IMR-90 (cell line): ENCODE measurements around the gene DPP6. TPM values are rescaled to one million over a fixed set of nuclear protein-coding genes. Genes with fewer than 3 reads are reported as not detected.

Experiments used
- ATAC-seq: fragments of 200-7000 bp; cut with Tn5 transposase; 2 replicates; pipeline ENCODE4 v1.9.1; 2020; ENCODE audit warnings: low read depth, mild to moderate bottlenecking, moderate library complexity
- BruUV-seq: library from RNA; stranded (reverse); fragments of 400-500 nt; replicated peaks from 2 replicates; lab custom pipeline; 2021; lab: Mats Ljungman, UMichigan
- CTCF ChIA-PET: fragments of 300-600 bp; formaldehyde crosslinking; extraction: SDS; loops from one replicate; lab custom pipeline; 2021; ENCODE audit warnings: antibody characterized with exemption; lab: Yijun Ruan, JAX
- POLR2A ChIA-PET: fragments of 300-600 bp; sonication (Branson Sonifier 250); formaldehyde crosslinking; loops from one replicate; lab custom pipeline; 2022; ENCODE audit warnings: antibody characterized with exemption; ENCODE audit not compliant: unreplicated experiment; lab: Charles Lee
- DNase-seq: peaks from one replicate; pipeline ENCODE4 v3.0.0; 2013
- H2AFZ ChIP-seq: replicated peaks from 2 replicates; pipeline ENCODE3; 2013; ENCODE audit warnings: low read length, mild to moderate bottlenecking; ENCODE audit not compliant: poor library complexity
- H2AK5ac ChIP-seq: 2 replicates; pipeline ENCODE4 v1.6.1; 2013; ENCODE audit warnings: low read depth, low read length, inconsistent platforms
- H2AK9ac ChIP-seq: replicated peaks from 2 replicates; pipeline ENCODE3; 2013; ENCODE audit warnings: mild to moderate bottlenecking, low read depth, low read length, moderate library complexity; ENCODE audit not compliant: poor library complexity
- H2BK120ac ChIP-seq: 2 replicates; pipeline ENCODE4 v1.6.1; 2013; ENCODE audit warnings: low read depth, low read length, inconsistent platforms
- H2BK15ac ChIP-seq: 3 replicates; pipeline ENCODE4 v1.6.1; 2013; ENCODE audit warnings: low read depth, low read length, inconsistent platforms
- H2BK20ac ChIP-seq: 2 replicates; pipeline ENCODE4 v1.6.1; 2013; ENCODE audit warnings: low read depth, mild to moderate bottlenecking, inconsistent platforms, low read length, moderate library complexity
- H2BK5ac ChIP-seq: 2 replicates; pipeline ENCODE4 v1.6.1; 2013; ENCODE audit warnings: mild to moderate bottlenecking, low read depth, low read length, inconsistent platforms; ENCODE audit not compliant: poor library complexity, severe bottlenecking
- H3K14ac ChIP-seq: replicated peaks from 2 replicates; pipeline ENCODE4 v1.6.1; 2013; ENCODE audit warnings: low read depth, low read length, inconsistent platforms
- H3K18ac ChIP-seq: 2 replicates; pipeline ENCODE4 v1.6.1; 2013; ENCODE audit warnings: low read depth, low read length, control low read depth
- H3K23ac ChIP-seq: 2 replicates; pipeline ENCODE4 v1.6.1; 2013; ENCODE audit warnings: low read depth, low read length, inconsistent platforms
- H3K27ac ChIP-seq: 2 replicates; pipeline ENCODE4 v1.5.1; 2013; ENCODE audit warnings: mild to moderate bottlenecking, control low read depth, low read length; ENCODE audit not compliant: insufficient read depth
- H3K27me3 ChIP-seq: 2 replicates; pipeline ENCODE4 v1.6.1; 2013; ENCODE audit warnings: low read length; ENCODE audit not compliant: control insufficient read depth, insufficient read depth
- H3K36me3 ChIP-seq: 2 replicates; pipeline ENCODE4 v1.6.1; 2013; ENCODE audit warnings: low read length, mixed read lengths; ENCODE audit not compliant: control insufficient read depth, insufficient read depth
- H3K4ac ChIP-seq: 2 replicates; pipeline ENCODE4 v1.6.1; 2013; ENCODE audit warnings: low read depth, low read length, inconsistent platforms
- H3K4me1 ChIP-seq: 2 replicates; pipeline ENCODE4 v1.6.1; 2013; ENCODE audit warnings: low read length, mixed read lengths; ENCODE audit not compliant: control insufficient read depth, insufficient read depth
- H3K4me2 ChIP-seq: 2 replicates; pipeline ENCODE4 v1.6.1; 2013; ENCODE audit warnings: low read depth, mild to moderate bottlenecking, control low read depth, low read length, moderate library complexity
- H3K4me3 ChIP-seq: 2 replicates; pipeline ENCODE4 v1.5.1; 2013; ENCODE audit warnings: low read depth, mild to moderate bottlenecking, control low read depth, low read length, moderate library complexity; ENCODE audit not compliant: insufficient read depth
- H3K56ac ChIP-seq: 2 replicates; pipeline ENCODE4 v1.6.1; 2013; ENCODE audit warnings: low read length, inconsistent platforms; ENCODE audit not compliant: insufficient read depth; ENCODE audit errors: extremely low read depth
- H3K79me1 ChIP-seq, 2 experiments: 2 replicates each; pipeline ENCODE4 v1.6.1; 2013; ENCODE audit warnings: low read length in 2 of 2, inconsistent platforms in 1 of 2, low read depth in 1 of 2
- H3K9ac ChIP-seq: 2 replicates; pipeline ENCODE4 v1.6.1; 2013; ENCODE audit warnings: low read depth, low read length, control low read depth
- H3K9me1 ChIP-seq: 2 replicates; pipeline ENCODE4 v1.6.1; 2013; ENCODE audit warnings: low read length, inconsistent platforms; ENCODE audit not compliant: insufficient read depth
- H3K9me3 ChIP-seq: 2 replicates; pipeline ENCODE4 v1.6.1; 2013; ENCODE audit warnings: low read length; ENCODE audit not compliant: control insufficient read depth, insufficient read depth
- H4K20me1 ChIP-seq: 2 replicates; pipeline ENCODE4 v1.6.1; 2013; ENCODE audit warnings: low read length, inconsistent platforms; ENCODE audit not compliant: insufficient read depth
- H4K5ac ChIP-seq: 2 replicates; pipeline ENCODE4 v1.6.1; 2013; ENCODE audit warnings: mild to moderate bottlenecking, low read depth, low read length, control low read depth
- H4K8ac ChIP-seq, 2 experiments: 2 replicates each; pipeline ENCODE4 v1.6.1; 2013; ENCODE audit warnings: low read depth in 2 of 2, low read length in 2 of 2, control low read depth in 1 of 2, inconsistent platforms in 1 of 2
- H4K91ac ChIP-seq: 2 replicates; pipeline ENCODE4 v1.6.1; 2013; ENCODE audit warnings: low read depth, low read length, inconsistent platforms; ENCODE audit not compliant: insufficient read depth
- BHLHE40 ChIP-seq: fragments of 150-350 bp; IDR thresholded peaks from 2 replicates; pipeline ENCODE4 v1.6.1; 2016; ENCODE audit warnings: mild to moderate bottlenecking, low read depth, low read length
- CEBPB ChIP-seq: IDR thresholded peaks from 2 replicates; pipeline ENCODE4 v1.6.1; 2012; ENCODE audit warnings: low read depth, low read length, improper control_type of control experiment
- CHD1 ChIP-seq: IDR thresholded peaks from 2 replicates; pipeline ENCODE4 v1.6.1; 2012; ENCODE audit warnings: low read depth, low read length, improper control_type of control experiment
- FOS ChIP-seq: fragments of 150-350 bp; IDR thresholded peaks from 2 replicates; pipeline ENCODE4 v1.6.1; 2016; ENCODE audit warnings: low read depth, low read length
- MAFK ChIP-seq: IDR thresholded peaks from 2 replicates; pipeline ENCODE4 v1.6.1; 2012; ENCODE audit warnings: low read depth, low read length, improper control_type of control experiment
- MAZ ChIP-seq: IDR thresholded peaks from 2 replicates; pipeline ENCODE4 v1.6.1; 2012; ENCODE audit warnings: low read depth, mild to moderate bottlenecking, low read length, improper control_type of control experiment, moderate library complexity, borderline replicate concordance
- MXI1 ChIP-seq: IDR thresholded peaks from 2 replicates; pipeline ENCODE4 v1.6.1; 2012; ENCODE audit warnings: low read depth, mild to moderate bottlenecking, low read length, moderate library complexity, borderline replicate concordance
- NFE2L2 ChIP-seq: fragments of 150-350 bp; IDR thresholded peaks from 2 replicates; pipeline ENCODE4 v1.6.1; 2016; ENCODE audit warnings: low read depth, mild to moderate bottlenecking, low read length
- POLR2A ChIP-seq: IDR thresholded peaks from 2 replicates; pipeline ENCODE4 v1.6.1; 2012; ENCODE audit warnings: mild to moderate bottlenecking, low read depth, low read length
- RAD21 ChIP-seq: IDR thresholded peaks from 2 replicates; pipeline ENCODE4 v1.6.1; 2012; ENCODE audit warnings: low read length, improper control_type of control experiment
- RCOR1 ChIP-seq: IDR thresholded peaks from 2 replicates; pipeline ENCODE4 v1.6.1; 2012; ENCODE audit warnings: mild to moderate bottlenecking, low read length, improper control_type of control experiment; ENCODE audit not compliant: insufficient replicate concordance
- RFX5 ChIP-seq: IDR thresholded peaks from 2 replicates; pipeline ENCODE4 v1.8.0; 2012; ENCODE audit warnings: low read depth, mild to moderate bottlenecking, low read length, moderate library complexity
- SMC3 ChIP-seq: fragments of 150-350 bp; IDR thresholded peaks from 2 replicates; pipeline ENCODE4 v1.6.1; 2016; ENCODE audit warnings: low read depth, mild to moderate bottlenecking, antibody characterized with exemption, low read length, moderate library complexity
- WGBS, 2 experiments: methylation state at CpG; one replicate each; pipeline versions ENCODE4 v1.1.5 to v1.1.7; 2013; ENCODE audit warnings: missing lambda C conversion rate in 2 of 2; ENCODE audit not compliant: insufficient read length in 1 of 2; ENCODE audit errors: extremely low coverage in 2 of 2; 5-methylcytosine and 5-hydroxymethylcytosine counted together
- dilution Hi-C: fragments of 300-500 bp; cut with HindIII; formaldehyde crosslinking; loops from one replicate; pipeline ENCODE4 v1.14.3; 2018; ENCODE audit warnings: low sequenced_read_pairs; ENCODE audit not compliant: unreplicated experiment
- in situ Hi-C: fragments of 300-500 bp; cut with MboI; formaldehyde crosslinking; loops from 3 replicates; pipeline ENCODE4 v1.14.3; 2019; ENCODE audit warnings: low sequenced_read_pairs, inconsistent platforms, mixed read lengths
- intact Hi-C: fragments of 100-400 bp; cut with micrococcal nuclease; formaldehyde crosslinking; loops from 2 replicates; pipeline ENCODE4 v1.10.0; 2022
- polyA plus RNA-seq, 3 experiments: library from polyadenylated mRNA; depleted of rRNA; stranded (reverse); fragments of >200 nt; gene quantifications; 2 replicates each; pipeline ENCODE4 v1.2.3, GENCODE V29; 2012; ENCODE audit warnings: low replicate concordance in 1 of 3
- total RNA-seq: library from RNA; depleted of rRNA; stranded (reverse); fragments of >200 nt; gene quantifications from 2 replicates; pipeline ENCODE4 v1.2.3, GENCODE V29; 2012
- TF ChIP-seq, protein P1 (sequence below): fragments of 150-350 bp; IDR thresholded peaks from 2 replicates; pipeline ENCODE4 v1.6.1; 2017; ENCODE audit warnings: mild to moderate bottlenecking, antibody characterized with exemption, low read length, low read depth
- TF ChIP-seq, protein P2 (sequence below): fragments of 150-350 bp; IDR thresholded peaks from 2 replicates; pipeline ENCODE4 v1.6.1; 2016; ENCODE audit warnings: low read depth, mild to moderate bottlenecking, low read length, moderate library complexity, borderline replicate concordance

Gene DPP6
- total and polyA plus RNA-seq, 2 of the 4 experiments (the other 2 are of a cell fraction) = not detected

DNA sequence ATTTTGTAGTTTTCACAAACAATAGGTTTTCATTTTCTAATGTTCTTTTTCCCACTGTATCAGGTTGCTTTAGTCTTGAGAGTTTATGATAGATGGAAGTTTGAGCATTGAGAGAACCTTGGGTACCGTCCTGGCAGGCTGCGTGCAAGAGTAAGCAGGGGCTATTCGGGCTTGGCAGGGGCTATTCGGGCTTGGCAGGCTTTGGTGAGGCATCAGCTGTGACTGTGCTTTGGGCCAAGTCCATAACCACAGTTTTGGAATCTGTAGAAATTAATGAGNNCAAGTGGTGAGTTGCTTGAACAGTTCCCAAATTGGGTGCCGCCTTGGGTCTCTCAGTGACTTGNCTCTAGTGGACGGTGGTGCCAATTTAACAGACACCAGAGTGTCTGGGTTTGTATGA is 526.1 kb downstream of the DPP6 start:
- no peak overlapping the region for H2AK5ac ChIP-seq
- DNase-seq (no peak), ATAC-seq (no peak)
- H4K5ac ChIP-seq = no peak overlapping the region
- no peak overlapping the region for H3K9ac ChIP-seq
- no peaks in the 10 kb centered on the region for H3K36me3 ChIP-seq
- TF ChIP-seq MAZ (no peak), CEBPB (no peak), SMC3 (no peak), FOS (no peak), CHD1 (no peak), RCOR1 (no peak), RFX5 (no peak), RAD21 (no peak), POLR2A (no peak), BHLHE40 (no peak), MXI1 (no peak), NFE2L2 (no peak), MAFK (no peak)
- TF ChIP-seq, protein P1, sequence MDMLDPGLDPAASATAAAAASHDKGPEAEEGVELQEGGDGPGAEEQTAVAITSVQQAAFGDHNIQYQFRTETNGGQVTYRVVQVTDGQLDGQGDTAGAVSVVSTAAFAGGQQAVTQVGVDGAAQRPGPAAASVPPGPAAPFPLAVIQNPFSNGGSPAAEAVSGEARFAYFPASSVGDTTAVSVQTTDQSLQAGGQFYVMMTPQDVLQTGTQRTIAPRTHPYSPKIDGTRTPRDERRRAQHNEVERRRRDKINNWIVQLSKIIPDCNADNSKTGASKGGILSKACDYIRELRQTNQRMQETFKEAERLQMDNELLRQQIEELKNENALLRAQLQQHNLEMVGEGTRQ = no peak
- TF ChIP-seq, protein P2, sequence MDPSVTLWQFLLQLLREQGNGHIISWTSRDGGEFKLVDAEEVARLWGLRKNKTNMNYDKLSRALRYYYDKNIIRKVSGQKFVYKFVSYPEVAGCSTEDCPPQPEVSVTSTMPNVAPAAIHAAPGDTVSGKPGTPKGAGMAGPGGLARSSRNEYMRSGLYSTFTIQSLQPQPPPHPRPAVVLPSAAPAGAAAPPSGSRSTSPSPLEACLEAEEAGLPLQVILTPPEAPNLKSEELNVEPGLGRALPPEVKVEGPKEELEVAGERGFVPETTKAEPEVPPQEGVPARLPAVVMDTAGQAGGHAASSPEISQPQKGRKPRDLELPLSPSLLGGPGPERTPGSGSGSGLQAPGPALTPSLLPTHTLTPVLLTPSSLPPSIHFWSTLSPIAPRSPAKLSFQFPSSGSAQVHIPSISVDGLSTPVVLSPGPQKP = no peak
- H3K23ac ChIP-seq = no peak overlapping the region
- H3K27me3 ChIP-seq = no peaks in the 10 kb centered on the region
- H3K4me2 ChIP-seq = no peak overlapping the region
- H2BK120ac ChIP-seq = no peak overlapping the region
- H2AFZ ChIP-seq = no peak overlapping the region
- POLR2A ChIA-PET = no interaction called here
- H3K4me3 ChIP-seq = no peak overlapping the region
- H3K14ac ChIP-seq = no peak overlapping the region
- no peaks in the 10 kb centered on the region for H3K9me1 ChIP-seq
- peaks cover 63% of the 10 kb centered on the region for H3K9me3 ChIP-seq
- no peak overlapping the region for H3K27ac ChIP-seq
- intact Hi-C loops = no loop called here
- no CpG with 5 or more reads among the region's 6 CpGs for WGBS, 2 experiments
- no peak overlapping the region for H2BK15ac ChIP-seq
- H3K4ac ChIP-seq = no peak overlapping the region
- BruUV-seq = no TSS peak
- H2BK5ac ChIP-seq = no peak overlapping the region
- dilution Hi-C loops = no loop called here
- H3K79me1 ChIP-seq = no peaks in the 10 kb centered on the region
- H3K4me1 ChIP-seq = no peaks in the 10 kb centered on the region
- no peaks in the 10 kb centered on the region for H4K20me1 ChIP-seq
- no peak overlapping the region for H3K18ac ChIP-seq
- no peak overlapping the region for H2AK9ac ChIP-seq
- H4K8ac ChIP-seq = no peak overlapping the region
- H4K91ac ChIP-seq = no peak overlapping the region
- H3K56ac ChIP-seq = no peak overlapping the region
- CTCF ChIA-PET = no interaction called here
- no peak overlapping the region for H2BK20ac ChIP-seq
- in situ Hi-C loops = no loop called here
